ENCODE measurements around the gene ZAP70.

ZAP70 gene

DNA sequence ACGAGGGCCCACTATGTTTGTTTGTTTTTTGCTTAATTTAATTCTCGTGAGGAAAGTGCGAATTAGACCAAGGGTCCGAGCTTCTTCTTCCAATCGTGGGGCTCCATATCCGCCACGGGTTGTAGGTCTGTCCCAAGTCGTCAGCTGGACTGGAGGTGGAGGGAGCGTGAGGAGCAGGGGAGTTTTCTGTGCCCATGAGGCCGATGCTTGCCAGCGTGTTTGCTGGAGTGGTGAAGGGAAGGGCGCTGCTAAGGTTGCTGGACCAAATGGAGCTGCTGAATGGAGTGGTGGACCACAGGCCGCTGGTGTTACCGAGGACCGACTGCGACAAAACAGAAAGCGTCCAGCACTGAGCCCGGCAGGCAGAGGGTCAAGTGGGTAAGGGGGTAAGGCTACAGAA, 43.7 kb downstream of the ZAP70 start:
- Histone ChIP-seq H3K9me3 (ENCODE audit: low read depth, low read length) (no peaks in the 10 kb centered on the region), H3K9ac (ENCODE audit: insufficient read length) (no peak overlapping the region), H3K4me3 (no peak overlapping the region), H3K36me3 (ENCODE audit: insufficient read depth, low read length) (peaks cover 4% of the 10 kb centered on the region), H3K27ac (no peak overlapping the region)
- DNase-seq (ENCODE audit: low read depth, low spot score): no peak
- TF ChIP-seq POLR2AphosphoS5 (IDR thresholded peaks at IDR 0.05; ENCODE audit: borderline replicate concordance, low read depth, low read length) (no peak), FOXP2 (optimal IDR thresholded peaks at IDR 0.05; ENCODE audit: control extremely low read depth, extremely low read length, insufficient read depth) (no peak), EZH2 (IDR thresholded peaks at IDR 0.05) (no peak)

DNA sequence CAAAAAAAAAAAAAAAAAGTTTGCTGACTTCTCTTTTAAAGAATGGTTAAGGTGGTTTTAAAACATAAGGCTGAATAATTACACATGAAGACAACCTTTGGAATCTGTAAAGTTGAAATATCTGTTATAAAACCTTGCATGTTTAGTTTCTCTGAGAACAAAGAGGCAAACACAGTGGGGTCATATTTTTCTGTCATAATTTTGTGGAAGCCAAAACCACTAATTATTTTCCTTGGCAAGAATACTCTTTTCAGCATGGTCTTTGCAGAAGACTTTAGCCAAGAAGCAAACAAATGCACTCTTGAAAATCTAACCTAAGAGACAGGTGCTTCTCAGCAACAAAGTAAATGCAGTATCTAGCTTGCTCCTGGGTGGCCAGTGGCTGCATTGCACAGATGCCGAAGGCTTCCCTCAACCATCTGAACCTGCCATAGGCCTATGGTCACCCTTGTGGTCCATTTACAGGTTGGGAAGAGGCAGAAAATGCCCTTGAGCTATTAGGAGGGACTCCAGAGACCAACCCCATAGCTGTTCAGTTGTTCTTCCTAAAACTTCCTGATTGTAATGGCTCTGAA, 44.8 kb downstream of the ZAP70 start:
- Histone ChIP-seq H3K9ac (ENCODE audit: insufficient read length) (no peak overlapping the region), H3K36me3 (ENCODE audit: insufficient read depth, low read length) (peaks cover 4% of the 10 kb centered on the region), H3K27ac (no peak overlapping the region), H3K9me3 (ENCODE audit: low read depth, low read length) (no peaks in the 10 kb centered on the region), H3K4me3 (no peak overlapping the region)
- no peak for TF ChIP-seq POLR2AphosphoS5 (IDR thresholded peaks at IDR 0.05; ENCODE audit: borderline replicate concordance, low read depth, low read length)
- TF ChIP-seq EZH2 (IDR thresholded peaks at IDR 0.05): no peak
- TF ChIP-seq FOXP2 (optimal IDR thresholded peaks at IDR 0.05; ENCODE audit: control extremely low read depth, extremely low read length, insufficient read depth): no peak
- DNase-seq (ENCODE audit: low read depth, low spot score): no peak

DNA sequence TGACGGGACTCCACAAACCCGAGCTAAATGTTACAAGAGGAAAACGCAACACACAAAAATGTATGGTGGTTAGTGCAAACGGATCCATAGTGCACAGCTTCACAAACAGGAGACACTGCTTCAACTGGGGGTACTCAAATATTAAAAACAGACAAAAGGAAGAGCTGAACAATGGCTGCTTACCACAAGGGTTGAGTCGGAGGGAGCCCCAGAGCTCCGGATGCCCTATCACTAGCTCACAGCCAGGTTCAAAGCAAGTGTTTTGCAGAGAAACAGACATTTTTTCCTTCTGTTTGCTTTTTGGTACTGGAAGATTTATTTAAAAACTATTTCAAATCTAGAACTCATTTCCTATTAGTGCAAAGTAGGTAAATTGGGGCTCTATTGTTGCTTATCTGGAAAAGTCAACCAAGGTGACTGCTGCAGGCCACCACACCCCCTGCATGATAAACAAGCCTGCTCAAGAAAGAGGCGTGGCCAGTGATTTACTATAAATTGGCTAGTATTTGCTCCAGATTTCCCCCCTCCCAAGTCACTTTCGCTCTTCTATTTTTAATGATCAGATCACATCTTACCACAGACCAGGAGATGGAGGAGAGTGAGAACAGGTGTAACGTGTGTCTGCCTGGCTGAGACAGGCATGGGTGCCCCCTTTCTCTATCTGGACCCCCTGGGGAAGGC, 46.5 kb downstream of the ZAP70 start:
- DNase-seq (ENCODE audit: low read depth, low spot score): no peak
- Histone ChIP-seq H3K27ac (no peak overlapping the region), H3K4me3 (no peak overlapping the region), H3K36me3 (ENCODE audit: insufficient read depth, low read length) (peaks cover 4% of the 10 kb centered on the region), H3K9ac (ENCODE audit: insufficient read length) (no peak overlapping the region), H3K9me3 (ENCODE audit: low read depth, low read length) (no peaks in the 10 kb centered on the region)
- TF ChIP-seq EZH2 (IDR thresholded peaks at IDR 0.05) (no peak), FOXP2 (optimal IDR thresholded peaks at IDR 0.05; ENCODE audit: control extremely low read depth, extremely low read length, insufficient read depth) (no peak), POLR2AphosphoS5 (IDR thresholded peaks at IDR 0.05; ENCODE audit: borderline replicate concordance, low read depth, low read length) (no peak)

DNA sequence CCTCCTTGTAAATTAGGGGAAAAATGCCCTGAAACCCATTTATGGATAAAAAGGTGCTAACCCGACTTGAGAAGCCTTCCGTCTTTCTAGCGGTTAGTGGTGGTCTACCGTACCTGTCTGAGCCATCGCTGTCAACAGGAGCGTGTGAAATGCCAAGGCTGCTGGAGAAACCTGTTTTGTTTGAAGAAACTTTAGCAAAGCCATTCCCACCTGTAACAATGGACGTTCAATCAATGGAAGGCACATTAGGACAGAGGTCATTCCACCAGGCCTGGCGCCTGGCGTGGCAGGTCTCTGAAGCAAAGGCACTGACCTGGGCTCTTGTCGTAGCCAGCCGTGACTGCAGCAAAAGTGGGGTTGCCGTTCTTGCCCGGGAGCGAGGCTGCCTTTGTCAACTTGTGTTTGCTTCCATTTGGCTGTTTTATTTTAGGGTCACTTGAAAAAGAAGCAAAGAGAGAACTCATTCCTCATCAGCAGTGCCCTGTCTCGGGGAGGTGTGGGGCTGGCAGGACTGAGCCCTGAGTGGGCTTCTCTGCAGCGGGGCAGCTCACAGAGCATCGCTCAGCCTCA, 47.2 kb downstream of the ZAP70 start:
- H3K36me3 ChIP-seq (ENCODE audit: insufficient read depth, low read length): peaks cover 8% of the 10 kb centered on the region
- H3K9ac ChIP-seq (ENCODE audit: insufficient read length): no peak overlapping the region
- TF ChIP-seq EZH2 (IDR thresholded peaks at IDR 0.05) (no peak), FOXP2 (optimal IDR thresholded peaks at IDR 0.05; ENCODE audit: control extremely low read depth, extremely low read length, insufficient read depth) (no peak), POLR2AphosphoS5 (IDR thresholded peaks at IDR 0.05; ENCODE audit: borderline replicate concordance, low read depth, low read length) (no peak)
- H3K27ac ChIP-seq: no peak overlapping the region
- no peak for DNase-seq (ENCODE audit: low read depth, low spot score)
- no peak overlapping the region for H3K4me3 ChIP-seq
- H3K9me3 ChIP-seq (ENCODE audit: low read depth, low read length): no peaks in the 10 kb centered on the region

DNA sequence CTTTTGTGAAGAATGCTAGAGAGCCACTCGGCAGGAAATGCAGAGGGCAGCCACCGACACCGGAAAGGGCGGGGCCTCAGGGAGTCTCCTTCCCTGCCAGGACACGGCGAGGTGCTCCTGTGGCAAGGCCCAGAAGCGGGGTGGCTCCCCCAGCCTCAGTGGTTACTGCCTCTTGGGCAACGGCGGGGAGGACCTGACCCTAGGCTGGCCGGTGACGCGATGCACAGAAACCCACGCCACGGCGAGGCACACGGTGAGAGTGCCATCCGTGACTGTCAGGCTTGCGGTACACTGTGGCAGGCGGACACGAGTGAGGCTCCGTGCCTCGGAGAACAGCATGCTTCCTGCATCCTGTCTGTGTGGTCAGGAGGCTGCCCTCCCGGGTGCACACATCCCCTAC, 47.8 kb downstream of the ZAP70 start:
- no peak for TF ChIP-seq POLR2AphosphoS5 (IDR thresholded peaks at IDR 0.05; ENCODE audit: borderline replicate concordance, low read depth, low read length)
- TF ChIP-seq EZH2 (IDR thresholded peaks at IDR 0.05): no peak
- TF ChIP-seq FOXP2 (optimal IDR thresholded peaks at IDR 0.05; ENCODE audit: control extremely low read depth, extremely low read length, insufficient read depth): no peak
- DNase-seq (ENCODE audit: low read depth, low spot score): no peak
- Histone ChIP-seq H3K27ac (no peak overlapping the region), H3K4me3 (no peak overlapping the region), H3K9me3 (ENCODE audit: low read depth, low read length) (no peaks in the 10 kb centered on the region), H3K9ac (ENCODE audit: insufficient read length) (no peak overlapping the region), H3K36me3 (ENCODE audit: insufficient read depth, low read length) (peaks cover 8% of the 10 kb centered on the region)

DNA sequence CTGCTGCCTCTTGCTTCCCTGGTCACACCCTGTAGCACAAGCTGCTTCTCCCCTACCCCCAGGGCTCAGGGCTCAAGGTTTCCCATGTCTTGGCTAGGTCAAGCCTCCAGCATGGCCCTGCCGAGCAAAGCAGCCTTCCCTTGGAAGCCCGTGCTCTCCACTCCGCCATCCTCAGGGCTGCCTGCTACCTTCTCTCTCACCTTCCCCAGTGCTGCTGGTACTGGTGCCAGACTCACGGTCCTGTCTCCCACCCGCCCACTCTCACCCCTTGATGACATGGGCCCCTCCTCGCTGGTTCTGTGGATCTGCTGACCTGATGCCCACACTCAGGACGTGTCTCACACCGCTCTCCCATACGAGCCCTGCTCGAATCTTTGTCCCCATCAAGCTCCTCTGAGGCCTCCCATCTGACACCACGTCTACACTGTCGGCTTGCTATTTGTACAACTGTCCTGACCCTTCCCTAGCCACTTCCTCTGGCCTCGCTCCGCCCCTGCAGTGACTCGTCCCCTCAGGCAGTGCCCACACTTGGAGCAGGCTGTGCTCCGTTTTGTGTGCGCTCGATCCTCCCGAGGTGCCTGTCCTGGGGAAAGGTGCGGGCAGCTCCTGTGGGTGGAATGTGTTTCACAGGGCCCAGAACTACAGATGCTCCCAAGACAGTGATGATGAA, 49.9 kb downstream of the ZAP70 start:
- DNase-seq (ENCODE audit: low read depth, low spot score): no peak
- TF ChIP-seq EZH2 (IDR thresholded peaks at IDR 0.05) (no peak), FOXP2 (optimal IDR thresholded peaks at IDR 0.05; ENCODE audit: control extremely low read depth, extremely low read length, insufficient read depth) (no peak), POLR2AphosphoS5 (IDR thresholded peaks at IDR 0.05; ENCODE audit: borderline replicate concordance, low read depth, low read length) (no peak)
- no peak overlapping the region for H3K27ac ChIP-seq

DNA sequence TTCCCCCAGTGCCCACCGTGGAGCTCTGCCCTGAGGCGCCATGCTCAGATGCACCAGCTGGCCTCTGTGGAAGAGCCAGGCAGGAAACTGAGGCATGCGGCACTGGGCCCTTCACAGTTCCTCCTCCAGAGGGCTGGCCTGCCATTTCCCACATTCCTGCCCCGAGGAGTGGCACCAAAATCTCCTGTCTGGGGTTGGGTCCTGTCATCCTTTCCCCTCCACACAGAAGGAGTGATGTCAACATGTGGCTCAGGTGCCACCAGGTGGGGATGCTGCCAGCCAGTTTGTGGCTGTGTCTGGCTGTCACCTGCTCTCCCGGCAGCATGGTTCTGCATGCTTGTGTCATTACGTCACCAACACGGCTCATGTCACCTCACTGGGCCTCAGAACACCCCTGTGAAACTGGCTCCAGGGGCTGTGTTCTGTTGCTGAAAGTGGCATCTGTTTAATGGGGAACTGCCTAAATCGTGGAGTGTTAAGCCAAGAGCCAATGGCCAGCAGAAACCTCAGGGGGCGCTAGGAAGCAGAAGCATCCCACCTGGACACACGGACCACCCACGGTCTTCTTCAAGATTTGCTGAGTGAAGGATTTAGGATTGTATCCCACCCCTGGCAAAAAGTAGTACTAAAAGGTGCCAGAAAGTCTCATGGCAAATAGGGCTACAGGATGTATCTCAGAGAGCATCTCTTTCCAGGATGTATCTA, 51.3 kb downstream of the ZAP70 start:
- no peak overlapping the region for H3K4me3 ChIP-seq
- no peak overlapping the region for H3K27ac ChIP-seq
- peaks cover 4% of the 10 kb centered on the region for H3K36me3 ChIP-seq (ENCODE audit: insufficient read depth, low read length)
- H3K9ac ChIP-seq (ENCODE audit: insufficient read length): no peak overlapping the region
- TF ChIP-seq POLR2AphosphoS5 (IDR thresholded peaks at IDR 0.05; ENCODE audit: borderline replicate concordance, low read depth, low read length): no peak
- TF ChIP-seq FOXP2 (optimal IDR thresholded peaks at IDR 0.05; ENCODE audit: control extremely low read depth, extremely low read length, insufficient read depth): no peak
- TF ChIP-seq EZH2 (IDR thresholded peaks at IDR 0.05): no peak
- no peaks in the 10 kb centered on the region for H3K9me3 ChIP-seq (ENCODE audit: low read depth, low read length)
- no peak for DNase-seq (ENCODE audit: low read depth, low spot score)

More for the DNA sequence above, 49.9 kb downstream of the ZAP70 start:
- Histone ChIP-seq H3K9me3 (ENCODE audit: low read depth, low read length) (no peaks in the 10 kb centered on the region), H3K9ac (ENCODE audit: insufficient read length) (no peak overlapping the region), H3K36me3 (ENCODE audit: insufficient read depth, low read length) (peaks cover 6% of the 10 kb centered on the region), H3K4me3 (no peak overlapping the region)

DNA sequence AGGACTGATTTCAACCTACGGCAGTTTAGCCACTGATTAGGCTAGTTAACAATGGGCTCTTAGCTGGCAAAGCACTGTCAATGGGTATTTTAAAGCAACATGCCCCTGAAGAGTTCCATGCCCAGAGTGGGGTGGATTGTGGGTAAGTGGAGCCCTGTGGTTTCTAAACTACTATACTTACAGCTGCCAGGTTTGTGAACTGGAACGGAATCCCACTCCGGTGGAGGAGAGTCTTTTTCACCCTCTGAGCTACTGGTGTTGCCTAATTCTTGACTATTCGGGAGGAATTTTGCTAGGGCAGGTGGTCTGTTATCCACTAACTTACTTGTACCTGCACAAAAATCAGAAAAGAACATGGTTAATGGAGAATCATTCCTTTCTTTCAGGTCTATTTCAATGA, 52.6 kb downstream of the ZAP70 start:
- H3K9ac ChIP-seq (ENCODE audit: insufficient read length): no peak overlapping the region
- no peak for DNase-seq (ENCODE audit: low read depth, low spot score)
- no peaks in the 10 kb centered on the region for H3K9me3 ChIP-seq (ENCODE audit: low read depth, low read length)
- H3K36me3 ChIP-seq (ENCODE audit: insufficient read depth, low read length): peaks cover 4% of the 10 kb centered on the region
- H3K4me3 ChIP-seq: no peak overlapping the region
- no peak overlapping the region for H3K27ac ChIP-seq
- no peak for TF ChIP-seq EZH2 (IDR thresholded peaks at IDR 0.05)
- TF ChIP-seq POLR2AphosphoS5 (IDR thresholded peaks at IDR 0.05; ENCODE audit: borderline replicate concordance, low read depth, low read length): no peak

All from SK-N-MC (cell line).